Testis (tissue), 3 donors: Measurements from ENCODE around the gene NKX6-2. TPM values are rescaled to one million over a fixed set of nuclear protein-coding genes. Genes with fewer than 3 reads are reported as not detected.

Source experiments
- DNase-seq: peaks from one replicate; pipeline ENCODE4 v3.0.0-alpha.2; 2019
- H3K27ac ChIP-seq, 2 donors: fragments of 200-600 bp; sonication (generic); one replicate each; pipeline ENCODE4 v1.5.1; 2019
- H3K27me3 ChIP-seq: fragments of 200-600 bp; sonication (generic); one replicate; pipeline ENCODE4 v1.5.1; 2019
- H3K36me3 ChIP-seq: fragments of 200-600 bp; sonication (generic); one replicate; pipeline ENCODE4 v1.5.1; 2017; ENCODE audit warnings: low read depth; ENCODE audit errors: missing control alignments
- H3K4me1 ChIP-seq: fragments of 200-600 bp; sonication (generic); one replicate; pipeline ENCODE4 v1.5.1; 2019
- H3K4me3 ChIP-seq, 2 donors: fragments of 200-600 bp; sonication (generic); one replicate each; pipeline ENCODE4 v1.5.1; 2017 to 2019
- H3K9me3 ChIP-seq: fragments of 200-600 bp; sonication (generic); one replicate; pipeline ENCODE4 v1.5.1; 2017
- CTCF ChIP-seq, 3 experiments: fragments of 450-650 bp in 2 of 3; fragments of 200-600 bp in 1 of 3; sonication (generic) in 1 of 3; IDR thresholded peaks; one replicate each; pipeline ENCODE4 v1.5.1; 2016 to 2019; ENCODE audit warnings: antibody characterized with exemption in 3 of 3, mild to moderate bottlenecking in 2 of 3, moderate library complexity in 1 of 3
- POLR2A ChIP-seq: fragments of 450-650 bp; IDR thresholded peaks from one replicate; pipeline ENCODE4 v1.6.1; 2017; ENCODE audit warnings: antibody characterized with exemption, mild to moderate bottlenecking, moderate library complexity
- WGBS, 2 donors: methylation state at CpG; one replicate each; pipeline ENCODE4 v1.1.5; 2018; 5-methylcytosine and 5-hydroxymethylcytosine counted together
- intact Hi-C: fragments of 100-400 bp; cut with DNase I; formaldehyde crosslinking; loops from one replicate; pipeline ENCODE4 v1.15.1; 2023; ENCODE audit warnings: low total_unique reads
- polyA plus RNA-seq: library from polyadenylated mRNA; stranded (reverse); fragments of 350-450 nt; fragmentation: Illumina TruSeq; extraction: RNeasy Lipid Tissue Mini Kit (QIAGEN cat#74804); gene quantifications from one replicate; pipeline ENCODE4 v1.2.3, GENCODE V29; 2014; ENCODE audit warnings: low read depth, low replicate concordance; ENCODE audit not compliant: insufficient read depth
- total RNA-seq, 2 donors: library from RNA; depleted of rRNA; stranded (reverse); fragments of >200 nt; gene quantifications; one replicate each; pipeline ENCODE4 v1.2.3, GENCODE V29; 2016

The NKX6-2 gene
- total and polyA plus RNA-seq, 3 donors from 2014 or later: 2.0 to 20.1 (median 8.9) TPM

- TF ChIP-seq CTCF (IDR thresholded peaks at IDR 0.05) (no peak), POLR2A (no peak)
- WGBS, 2 donors: 60 to 70% methylated on average over 7 of the region's 7 CpGs
Measured at GRCh38 chr10:132806110-132806509, 20.2 kb upstream of the NKX6-2 start.

GRCh38 chr10:132805599-132805998, 19.7 kb upstream of the NKX6-2 start:
- TF ChIP-seq POLR2A (no peak), CTCF (IDR thresholded peaks at IDR 0.05) (no peak)
- Histone ChIP-seq H3K27me3 (no peaks in the 10 kb centered on the region), H3K36me3 (no peaks in the 10 kb centered on the region), H3K9me3 (no peaks in the 10 kb centered on the region), H3K4me3 (no peak overlapping the region), H3K27ac (no peak overlapping the region), H3K4me1 (no peaks in the 10 kb centered on the region)
- DNase-seq: no peak
- intact Hi-C loops: no loop called here
- 63 to 72% methylated on average over 16 to 20 of the region's 21 CpGs for WGBS, 2 donors

More at GRCh38 chr10:132806110-132806509, 20.2 kb upstream of the NKX6-2 start:
- Histone ChIP-seq H3K27me3 (no peaks in the 10 kb centered on the region), H3K27ac (no peak overlapping the region), H3K4me3 (no peak overlapping the region), H3K4me1 (no peaks in the 10 kb centered on the region), H3K9me3 (no peaks in the 10 kb centered on the region), H3K36me3 (no peaks in the 10 kb centered on the region)
- intact Hi-C loops: no loop called here
- no peak for DNase-seq

- WGBS, 2 donors: 83 to 88% methylated on average over 13 to 23 of the region's 23 CpGs
Measured at GRCh38 chr10:132804785-132805426, 19.0 kb upstream of the NKX6-2 start.

GRCh38 chr10:132804287-132804686, 18.3 kb upstream of the NKX6-2 start:
- TF ChIP-seq CTCF (IDR thresholded peaks at IDR 0.05) (no peak), POLR2A (no peak)
- DNase-seq: no peak
- Histone ChIP-seq H3K36me3 (no peaks in the 10 kb centered on the region), H3K27ac (no peak overlapping the region), H3K4me1 (no peaks in the 10 kb centered on the region), H3K9me3 (no peaks in the 10 kb centered on the region), H3K27me3 (no peaks in the 10 kb centered on the region), H3K4me3 (no peak overlapping the region)
- intact Hi-C loops: no loop called here
- 92 to 93% methylated on average over 11 of the region's 11 CpGs for WGBS, 2 donors

More at GRCh38 chr10:132804785-132805426, 19.0 kb upstream of the NKX6-2 start:
- Histone ChIP-seq H3K9me3 (no peaks in the 10 kb centered on the region), H3K4me3 (no peak overlapping the region), H3K27me3 (no peaks in the 10 kb centered on the region), H3K36me3 (no peaks in the 10 kb centered on the region), H3K4me1 (no peaks in the 10 kb centered on the region), H3K27ac (no peak overlapping the region)
- TF ChIP-seq POLR2A (no peak), CTCF (IDR thresholded peaks at IDR 0.05) (no peak)
- no peak for DNase-seq
- intact Hi-C loops: no loop called here
